A549 (cell line): Measurements from ENCODE around the gene CLSTN1.

Experiments
- BHLHE40 ChIP-seq: IDR thresholded peaks from 2 replicates; pipeline ENCODE4 v1.6.1; 2012; ENCODE audit warnings: low read depth, low read length, inconsistent platforms
- CHD2 ChIP-seq: fragments of 150-350 bp; IDR thresholded peaks from 2 replicates; pipeline ENCODE4 v1.6.1; 2014; ENCODE audit warnings: low read length; ENCODE audit not compliant: partially characterized antibody
- EHF ChIP-seq: fragments of 250-450 bp; sonication (Bioruptor Pico); IDR thresholded peaks from 2 replicates; pipeline ENCODE4 v1.5.0; 2020; ENCODE audit warnings: mild to moderate bottlenecking
- EP300 ChIP-seq, 2 experiments: fragments of >200 bp; sonication (Bioruptor Twin); formaldehyde crosslinking; IDR thresholded peaks; 2 replicates in 1 of 2; 3 replicates in 1 of 2; pipeline ENCODE4 v1.6.1; 2016 to 2017
- FOSL2 ChIP-seq, 2 experiments: fragments of 450-650 bp in 1 of 2; fragments of >200 bp in 1 of 2; sonication (Bioruptor Twin) in 1 of 2; formaldehyde crosslinking; IDR thresholded peaks; 2 replicates each; pipeline versions ENCODE4 v1.5.0 to v1.6.1; 2016 to 2020; ENCODE audit warnings: mild to moderate bottlenecking in 1 of 2, moderate library complexity in 1 of 2
- NR3C1 ChIP-seq: fragments of >200 bp; sonication (Bioruptor Twin); formaldehyde crosslinking; IDR thresholded peaks from 3 replicates; pipeline ENCODE4 v1.6.1; 2017
- PHF8 ChIP-seq: fragments of 200-600 bp; sonication (generic); IDR thresholded peaks from 2 replicates; pipeline ENCODE4 v1.6.1; 2016; ENCODE audit warnings: low read depth, mild to moderate bottlenecking, antibody characterized with exemption, moderate library complexity, borderline replicate concordance
- POLR2A ChIP-seq: IDR thresholded peaks from 2 replicates; pipeline ENCODE4 v1.6.1; 2012; ENCODE audit warnings: mild to moderate bottlenecking, low read length
- TF ChIP-seq, protein P1 (sequence below): fragments of >200 bp; sonication (Bioruptor Twin); formaldehyde crosslinking; IDR thresholded peaks from 3 replicates; pipeline ENCODE4 v1.5.1; 2016

DNA sequence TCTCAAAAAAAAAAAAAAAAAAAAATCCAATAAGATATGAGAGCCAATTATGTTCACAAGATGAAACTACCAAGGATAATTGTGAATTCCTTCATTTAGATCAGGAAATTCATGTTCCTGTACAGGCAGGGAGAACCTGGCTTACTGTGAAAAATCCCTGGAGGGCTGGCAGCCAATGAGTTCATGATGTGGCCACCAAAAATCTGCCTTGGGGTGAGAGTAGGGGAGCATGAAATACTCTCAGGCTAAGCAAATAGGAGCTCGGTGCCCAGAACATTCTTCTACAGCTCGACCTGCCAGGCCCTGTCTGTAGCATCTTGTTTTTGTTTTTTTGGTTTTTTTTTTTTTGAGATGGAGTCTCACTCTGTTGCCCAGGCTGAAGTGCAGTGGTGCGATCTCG lies 122.1 kb downstream of the CLSTN1 start:
- no peak for TF ChIP-seq EP300 (IDR thresholded peaks at IDR 0.05)
- no peak for TF ChIP-seq PHF8
- TF ChIP-seq, protein P1, sequence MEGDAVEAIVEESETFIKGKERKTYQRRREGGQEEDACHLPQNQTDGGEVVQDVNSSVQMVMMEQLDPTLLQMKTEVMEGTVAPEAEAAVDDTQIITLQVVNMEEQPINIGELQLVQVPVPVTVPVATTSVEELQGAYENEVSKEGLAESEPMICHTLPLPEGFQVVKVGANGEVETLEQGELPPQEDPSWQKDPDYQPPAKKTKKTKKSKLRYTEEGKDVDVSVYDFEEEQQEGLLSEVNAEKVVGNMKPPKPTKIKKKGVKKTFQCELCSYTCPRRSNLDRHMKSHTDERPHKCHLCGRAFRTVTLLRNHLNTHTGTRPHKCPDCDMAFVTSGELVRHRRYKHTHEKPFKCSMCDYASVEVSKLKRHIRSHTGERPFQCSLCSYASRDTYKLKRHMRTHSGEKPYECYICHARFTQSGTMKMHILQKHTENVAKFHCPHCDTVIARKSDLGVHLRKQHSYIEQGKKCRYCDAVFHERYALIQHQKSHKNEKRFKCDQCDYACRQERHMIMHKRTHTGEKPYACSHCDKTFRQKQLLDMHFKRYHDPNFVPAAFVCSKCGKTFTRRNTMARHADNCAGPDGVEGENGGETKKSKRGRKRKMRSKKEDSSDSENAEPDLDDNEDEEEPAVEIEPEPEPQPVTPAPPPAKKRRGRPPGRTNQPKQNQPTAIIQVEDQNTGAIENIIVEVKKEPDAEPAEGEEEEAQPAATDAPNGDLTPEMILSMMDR, result no peak
- no peak for TF ChIP-seq POLR2A
- no peak for TF ChIP-seq FOSL2 (IDR thresholded peaks at IDR 0.05)
- no peak for TF ChIP-seq FOSL2 (CRISPR knock-in tag; IDR thresholded peaks at IDR 0.05)
- no peak for TF ChIP-seq EHF
- no peak for TF ChIP-seq CHD2
- no peak for TF ChIP-seq BHLHE40
- TF ChIP-seq NR3C1, result no peak
